SHP77 (cell line): ENCODE data around the gene TOPBP1.

Experiments used
- DNase-seq, 2 experiments: peaks; one replicate each; lab custom pipeline; 2025; lab: John Stamatoyannopoulos, UW

Gene TOPBP1

DNA sequence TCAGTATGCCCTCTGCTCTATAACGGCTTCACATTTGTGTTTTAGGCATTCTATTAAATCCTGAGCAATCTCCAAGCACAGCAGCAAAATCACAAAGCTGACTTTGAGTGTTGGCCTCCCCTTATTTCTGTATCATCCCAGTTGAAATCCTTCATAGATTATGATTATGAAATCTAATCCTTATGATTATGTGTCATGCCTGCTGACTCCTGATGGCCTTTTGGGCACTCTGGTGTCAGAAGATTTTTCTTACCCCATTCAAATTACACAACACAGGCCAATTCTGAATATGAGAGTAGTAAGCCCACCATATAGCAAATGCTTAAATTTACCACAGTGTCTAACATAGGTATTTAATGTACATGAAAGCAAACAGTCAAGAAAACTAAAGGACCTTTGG, 53.9 kb downstream of the TOPBP1 start:
- DNase-seq, result no peak

DNA sequence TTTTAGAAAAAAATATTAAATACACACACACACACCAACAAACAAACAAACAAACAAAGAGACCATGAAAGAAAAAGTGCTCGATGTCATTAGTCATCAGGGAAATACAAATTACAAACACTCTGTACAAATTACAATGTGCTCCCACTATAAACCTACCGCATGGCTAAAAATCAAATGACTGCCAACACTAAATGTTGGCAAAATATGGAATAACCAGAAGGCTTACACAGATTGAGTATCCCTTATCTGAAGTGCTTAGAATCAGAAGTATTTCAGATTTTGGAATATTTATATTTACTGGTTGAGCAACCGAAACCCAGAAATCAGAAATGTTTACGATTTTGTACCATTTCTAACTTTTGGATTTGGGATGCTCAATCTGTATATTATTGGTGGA, 54.8 kb downstream of the TOPBP1 start:
- no peak for DNase-seq

DNA sequence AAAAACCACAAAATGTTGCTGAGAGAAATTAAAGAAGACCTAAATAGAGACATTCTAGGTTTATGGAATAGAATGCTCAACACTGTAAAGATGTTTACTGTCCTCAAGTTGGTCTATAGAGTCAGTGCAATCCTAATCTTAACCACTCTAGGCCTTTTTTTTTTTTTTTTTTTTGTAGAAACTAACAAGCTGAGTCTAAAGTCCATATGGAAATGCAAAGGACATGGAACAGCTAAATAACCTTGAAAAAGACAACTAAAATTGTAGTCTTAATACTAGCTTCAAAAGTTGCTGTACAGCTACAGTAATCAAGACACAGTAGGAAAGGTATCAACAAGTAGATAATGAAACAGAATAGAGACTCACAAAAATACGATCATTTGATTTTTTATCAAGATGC, 55.4 kb downstream of the TOPBP1 start:
- no peak for DNase-seq

DNA sequence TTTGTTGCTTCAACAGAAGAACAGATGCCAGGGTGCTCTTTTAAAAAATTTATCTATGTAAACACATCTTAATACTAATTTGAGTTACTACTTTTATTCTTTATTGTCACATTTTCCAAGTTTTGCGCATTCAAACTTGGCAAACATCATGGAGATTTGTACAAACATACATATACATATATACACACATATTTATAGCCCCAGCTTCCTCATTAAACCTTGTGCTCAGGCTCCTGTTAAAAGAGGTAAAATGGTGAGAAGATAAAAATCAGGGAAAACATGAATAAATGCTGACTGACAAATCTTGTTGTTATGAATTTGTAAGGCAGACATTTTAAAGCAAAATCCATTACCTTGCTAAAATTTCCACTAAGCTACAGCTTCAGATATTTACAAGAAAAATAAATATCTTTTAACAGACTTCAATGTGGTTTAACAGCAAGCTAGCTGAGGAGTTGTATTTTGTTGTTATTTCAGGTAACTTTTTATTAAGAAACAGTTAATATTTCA, 61.1 kb downstream of the TOPBP1 start:
- DNase-seq, result no peak

DNA sequence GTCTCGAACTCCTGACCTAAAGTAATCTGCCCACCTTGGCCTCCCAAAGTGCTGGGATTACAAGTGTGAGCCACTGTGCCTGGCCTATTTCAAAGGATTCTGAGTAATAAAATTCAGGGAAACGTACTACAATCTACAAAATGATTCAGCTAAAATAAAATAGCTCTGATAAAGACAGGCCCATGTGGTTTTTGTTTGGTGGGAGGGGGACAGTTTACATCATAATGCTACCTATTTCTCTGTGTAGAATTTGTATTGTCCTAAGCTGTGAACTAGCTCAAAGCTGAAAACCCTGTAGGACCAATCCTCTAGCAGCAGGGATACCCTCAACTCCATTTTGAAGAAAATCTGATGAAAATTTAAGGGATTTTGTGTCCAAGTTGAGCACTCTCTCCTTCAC, 62.5 kb downstream of the TOPBP1 start:
- DNase-seq, result no peak

DNA sequence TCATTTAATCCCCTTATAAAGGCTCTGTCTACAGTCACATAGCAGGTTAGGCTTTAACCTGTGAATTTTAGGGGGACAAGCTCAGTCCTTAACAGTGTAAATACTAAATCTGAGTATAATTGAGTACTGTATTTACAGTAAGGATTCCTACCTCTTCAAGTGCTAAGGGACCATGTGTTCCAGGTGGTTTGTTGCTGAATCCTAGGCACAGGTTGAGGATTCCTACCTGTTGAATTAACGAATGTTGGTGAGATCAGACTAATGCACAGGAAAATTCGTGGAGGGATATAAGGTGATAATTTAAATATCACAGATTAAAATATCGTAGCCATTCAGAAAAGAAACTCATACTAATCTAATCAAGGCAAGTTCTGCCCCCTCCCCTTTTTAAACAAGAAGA, 63.3 kb downstream of the TOPBP1 start:
- no peak for DNase-seq

DNA sequence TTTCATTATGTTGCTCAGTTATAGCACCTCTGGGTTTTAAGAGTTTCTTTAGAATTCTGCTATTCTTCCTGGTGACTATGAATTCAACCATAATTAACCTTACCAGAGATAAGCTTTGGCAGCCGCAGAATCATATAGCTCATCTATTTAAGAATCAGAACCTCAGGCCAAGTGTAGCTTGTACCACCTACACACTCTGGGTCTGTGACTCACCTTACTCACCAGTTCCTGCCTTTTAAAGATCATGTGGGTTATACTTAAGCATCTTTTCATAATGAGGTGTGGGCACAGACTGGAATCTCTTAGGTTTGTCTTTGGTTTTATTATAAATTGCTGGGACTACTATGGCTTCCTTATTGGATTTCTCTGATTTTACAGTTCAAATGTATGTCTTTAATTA, 66.4 kb downstream of the TOPBP1 start:
- no peak for DNase-seq

DNA sequence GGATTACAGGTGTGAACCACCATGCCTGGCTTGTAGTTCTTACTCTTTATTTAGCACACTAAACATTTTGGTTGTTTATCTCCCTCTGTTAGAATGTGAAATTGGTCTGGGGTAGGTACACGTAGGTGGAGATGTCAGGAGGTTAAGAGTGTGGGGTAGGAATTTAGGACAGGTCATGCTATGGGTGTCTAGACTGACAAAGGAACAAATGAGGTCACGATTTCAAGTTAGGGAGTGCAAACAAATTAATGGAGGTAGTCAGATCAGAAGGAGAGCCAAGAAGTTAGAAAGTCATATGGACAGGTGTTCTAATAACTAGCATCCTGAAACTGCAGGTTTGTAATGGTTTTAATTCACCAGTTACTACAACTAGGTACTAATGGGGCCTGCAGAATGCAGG, 68.5 kb downstream of the TOPBP1 start:
- DNase-seq, result no peak

DNA sequence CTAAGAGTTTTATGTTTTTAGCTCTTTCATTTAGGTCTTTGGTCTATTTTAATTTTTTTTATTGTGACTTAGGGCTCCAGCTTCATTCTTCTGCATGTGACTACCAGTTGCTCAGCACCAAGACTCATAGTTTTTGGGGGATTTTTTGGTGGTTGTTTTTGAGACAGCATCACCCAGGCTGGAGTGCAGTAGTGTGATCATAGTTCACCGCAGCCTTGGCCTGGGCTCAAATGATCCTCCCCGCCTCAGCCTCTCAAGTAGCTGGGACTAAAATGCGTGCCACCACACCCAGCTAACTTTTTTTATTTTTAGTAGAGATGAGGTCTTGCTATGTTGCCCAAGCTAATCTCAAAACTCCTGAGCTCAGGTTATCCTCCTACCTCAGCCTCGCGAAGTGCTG, 68.9 kb downstream of the TOPBP1 start:
- DNase-seq, result no peak

DNA sequence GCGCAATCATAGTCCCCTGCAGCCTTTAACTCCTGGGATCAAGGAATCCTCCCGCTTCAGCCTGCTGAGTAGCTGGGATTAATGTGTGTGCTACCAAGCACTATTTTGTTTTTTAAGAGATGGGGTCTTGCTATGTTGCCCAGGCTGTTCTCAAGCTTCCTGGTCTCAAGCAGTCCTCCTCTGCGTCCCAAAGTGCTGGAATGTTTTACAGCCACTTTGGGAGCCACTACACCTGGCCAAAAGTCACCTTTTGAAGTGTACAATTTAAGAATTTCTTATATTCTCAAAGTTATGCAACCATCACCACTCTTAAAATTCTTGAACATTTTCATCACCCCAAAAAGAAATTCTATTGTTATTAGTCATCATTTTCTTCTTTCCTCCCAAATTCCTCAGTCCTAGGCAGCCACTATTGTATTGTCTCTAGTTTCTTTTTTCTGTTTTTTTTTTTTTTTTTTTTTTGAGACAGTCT, 70.4 kb downstream of the TOPBP1 start:
- no peak for DNase-seq

DNA sequence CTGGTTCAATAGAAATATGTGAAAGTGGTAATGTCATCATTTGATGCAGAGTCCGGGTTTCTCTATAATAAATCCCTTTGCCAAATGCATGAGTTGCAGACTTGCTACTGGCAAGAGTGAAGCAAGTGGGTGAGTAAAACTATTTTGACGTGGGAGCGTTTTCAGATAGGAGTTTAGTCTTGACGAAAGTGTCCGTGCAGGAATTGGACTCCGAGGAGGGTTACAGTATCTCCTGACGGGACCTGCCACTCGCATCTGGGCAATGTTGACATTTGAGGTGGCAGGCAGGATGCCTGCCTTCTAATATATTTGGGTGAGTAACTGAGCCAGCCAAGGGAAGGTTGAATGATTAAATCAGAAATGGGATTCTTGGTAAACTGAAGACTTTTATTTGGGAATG, 72.2 kb downstream of the TOPBP1 start:
- DNase-seq, result no peak

DNA sequence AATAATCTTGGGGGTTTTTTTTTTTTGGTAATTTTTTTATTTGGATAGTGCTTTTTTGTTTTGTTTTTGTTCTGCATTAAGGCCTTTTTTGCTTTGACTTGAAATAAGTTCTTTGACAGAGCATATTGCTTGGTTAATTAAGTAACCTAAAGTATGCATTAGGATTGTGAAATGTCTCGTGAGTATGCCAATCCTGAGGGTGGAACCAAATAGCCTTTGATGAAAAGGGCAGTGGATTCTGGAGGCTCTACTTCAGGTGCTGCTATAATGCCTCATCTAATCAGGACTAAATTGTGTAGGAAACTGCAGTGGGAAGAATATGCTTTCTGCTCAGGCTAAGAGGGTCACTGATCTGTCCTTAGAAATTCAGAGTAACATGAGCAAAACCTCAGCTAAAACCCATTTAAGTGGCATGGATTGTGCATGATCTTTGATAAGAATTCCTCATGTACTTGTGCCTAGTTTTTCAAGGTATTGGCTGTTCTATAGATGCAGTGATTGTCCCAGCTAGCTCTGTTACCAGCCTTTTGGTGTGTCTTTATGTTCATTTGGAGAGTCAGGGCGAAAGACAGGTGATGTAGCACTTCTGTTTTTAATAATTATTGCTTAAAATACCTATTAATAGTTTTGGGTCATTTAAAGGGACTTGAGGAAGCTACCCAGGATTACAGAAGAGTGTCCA, 72.8 kb downstream of the TOPBP1 start:
- no peak for DNase-seq

DNA sequence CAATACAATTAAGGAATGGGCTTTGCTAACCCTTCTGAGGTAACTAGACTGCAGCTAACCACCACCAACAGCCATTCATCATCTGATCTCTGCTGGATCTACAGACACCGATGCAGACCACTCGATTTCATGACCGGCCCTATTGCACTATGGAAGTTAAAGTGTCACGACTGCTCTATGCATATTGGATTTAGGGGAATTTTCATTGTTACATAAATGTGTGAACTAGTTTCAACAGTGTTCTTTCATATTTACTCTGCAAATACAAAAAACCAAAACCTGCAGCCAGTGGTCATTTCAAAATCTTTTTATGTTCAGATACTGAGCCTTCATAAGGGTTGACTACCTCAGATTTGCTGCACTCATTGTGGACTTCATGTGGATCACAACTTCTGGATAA, 73.7 kb downstream of the TOPBP1 start:
- DNase-seq, result no peak

DNA sequence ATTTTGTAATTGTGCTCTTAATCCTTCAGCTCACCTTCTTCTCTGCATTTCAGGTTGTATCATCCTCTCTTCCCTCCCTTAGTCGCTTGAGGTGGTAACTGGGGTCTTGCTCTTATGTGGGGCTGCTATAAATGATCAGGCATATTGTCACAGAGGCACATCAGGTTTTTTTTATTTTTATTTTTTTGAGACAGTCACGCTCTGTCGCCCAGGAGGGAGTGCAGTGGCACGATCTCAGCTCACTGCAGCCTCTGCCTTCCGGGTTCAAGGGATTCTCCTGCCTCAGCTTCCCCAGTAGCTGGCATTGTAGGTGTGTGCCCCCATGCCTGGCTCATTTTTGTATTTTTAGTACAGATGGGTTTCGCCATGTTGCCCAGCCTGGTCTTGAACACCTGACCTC, 78.3 kb downstream of the TOPBP1 start:
- DNase-seq, result no peak

DNA sequence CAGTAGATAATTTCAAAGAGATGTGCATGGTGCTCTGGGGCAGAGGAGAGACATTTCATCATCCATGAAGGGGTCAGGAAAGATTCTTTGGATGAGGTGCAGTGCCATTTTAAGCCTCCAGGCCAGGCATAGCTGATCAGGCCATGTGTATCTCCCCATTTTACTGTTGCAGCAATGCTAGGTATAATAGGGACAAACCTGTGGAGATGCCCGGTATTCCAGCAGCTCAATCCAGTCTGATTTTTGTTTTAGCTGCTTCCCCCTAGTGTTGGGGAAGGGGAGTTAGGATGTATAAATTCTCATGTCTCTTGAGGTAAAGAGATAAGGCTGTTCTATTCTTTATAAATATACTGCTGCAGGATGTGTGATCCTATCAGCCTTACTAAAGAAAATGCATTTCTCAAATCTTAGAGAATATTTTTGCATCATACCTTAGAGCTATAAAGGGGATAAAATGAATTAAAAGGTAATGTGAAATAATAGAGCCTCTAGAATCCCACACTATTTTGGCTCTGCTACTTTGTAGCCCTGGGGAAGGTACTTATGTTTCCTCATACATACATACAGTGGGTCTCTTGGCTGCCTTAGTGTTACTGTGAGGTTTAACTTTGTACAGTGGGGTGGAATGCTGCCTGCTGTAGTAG, 83.1 kb downstream of the TOPBP1 start:
- no peak for DNase-seq

DNA sequence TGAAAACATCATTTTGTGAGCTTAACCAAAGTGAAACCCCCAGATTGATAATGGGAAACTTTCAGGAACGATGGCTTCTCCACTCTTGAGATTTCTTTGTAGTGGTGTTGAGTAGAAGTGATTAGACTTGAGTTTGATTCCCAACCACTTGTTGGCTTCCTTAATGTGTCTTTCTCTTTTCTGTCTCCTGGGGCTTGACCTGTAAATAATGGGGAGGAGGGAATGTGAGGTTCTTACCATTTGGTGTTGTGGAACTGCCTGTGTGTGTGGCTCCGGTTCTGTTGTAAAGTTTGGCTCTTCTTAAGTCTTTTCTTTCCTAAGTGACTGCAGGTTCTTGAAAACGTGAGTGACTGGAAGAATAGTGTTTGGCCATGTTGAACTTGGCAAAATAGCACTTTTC, 85.6 kb downstream of the TOPBP1 start:
- DNase-seq, result no peak

DNA sequence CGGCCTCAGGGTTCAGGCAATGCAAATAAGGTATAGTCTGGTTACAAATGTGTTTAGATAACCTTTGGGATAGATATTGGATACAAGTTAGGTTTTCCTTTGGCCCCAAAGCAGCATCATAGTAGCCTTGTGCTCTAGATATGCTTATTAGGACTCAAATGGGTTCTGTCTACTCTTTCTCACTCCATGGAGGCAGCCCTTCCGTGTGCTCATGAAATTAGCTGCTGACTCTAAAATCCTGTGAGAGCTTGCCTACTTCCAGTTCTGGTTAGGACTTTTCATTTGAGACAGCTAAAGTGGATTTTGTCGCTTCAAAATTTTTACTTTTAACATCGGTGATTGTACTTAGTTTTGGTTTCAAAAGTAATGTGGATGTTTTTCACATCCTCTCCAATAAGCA, 86.7 kb downstream of the TOPBP1 start:
- DNase-seq, result no peak

DNA sequence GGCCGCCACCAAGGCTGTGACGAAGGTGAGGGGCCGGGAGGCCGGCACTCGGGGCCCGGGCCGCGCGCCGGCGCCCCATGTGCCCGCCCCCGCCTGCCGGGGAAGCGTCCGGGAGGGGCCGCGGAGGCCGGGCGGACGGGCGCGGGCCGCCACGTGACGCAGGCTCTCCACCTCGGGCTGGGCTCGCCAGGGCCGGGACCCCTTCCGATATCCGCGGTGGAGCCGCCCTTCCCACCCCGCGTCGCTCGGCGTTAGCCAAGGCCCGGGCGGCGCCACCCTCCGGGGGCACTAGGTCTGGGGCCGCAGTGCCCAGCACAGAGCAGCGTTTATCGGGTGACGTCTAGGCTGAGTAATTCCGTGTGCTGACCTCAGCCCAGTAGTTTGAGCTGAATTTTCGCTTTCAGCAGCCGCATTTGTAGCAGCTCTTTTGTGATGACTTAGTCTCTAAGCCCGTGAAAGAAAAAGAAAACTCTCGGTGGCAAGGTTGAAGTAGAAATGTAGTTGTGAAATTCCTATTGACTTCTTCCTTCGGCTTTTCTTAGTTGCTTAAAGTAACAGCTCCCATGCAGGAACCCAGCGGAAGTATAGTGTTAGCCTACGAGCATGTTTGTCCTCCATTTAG, 87.4 kb downstream of the TOPBP1 start:
- DNase-seq, result no peak

DNA sequence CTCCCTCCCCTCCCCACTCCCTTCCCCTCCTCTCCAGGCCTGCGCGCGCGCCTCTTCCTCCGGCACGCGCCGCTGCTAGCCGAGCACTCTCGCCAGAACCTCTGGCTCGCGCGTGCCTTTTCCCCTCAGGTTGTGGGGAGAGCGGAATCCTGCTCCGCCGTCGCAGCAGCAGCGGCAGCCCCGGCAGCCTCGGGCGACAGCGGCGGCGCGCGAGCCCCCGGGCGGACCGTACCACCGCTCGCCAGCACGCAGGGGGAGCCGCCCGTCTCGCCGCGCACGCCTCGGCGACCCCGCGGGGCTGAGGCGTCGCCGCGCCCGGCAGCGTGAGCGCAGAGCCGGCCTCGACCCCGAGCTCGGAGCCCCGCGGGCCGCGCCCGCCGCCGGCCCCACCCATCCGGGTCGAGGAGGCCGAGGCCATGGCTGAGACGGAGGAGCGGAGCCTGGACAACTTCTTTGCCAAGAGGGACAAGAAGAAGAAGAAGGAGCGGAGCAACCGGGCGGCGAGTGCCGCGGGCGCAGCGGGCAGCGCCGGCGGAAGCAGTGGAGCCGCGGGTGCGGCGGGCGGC, 88.0 kb downstream of the TOPBP1 start, which contains the start of gene CDV3:
CDV3 (plus strand) TSS at position 58 of the 566 bp plus-strand sequence; CDS start at position 417, 359 bp downstream.
- no peak for DNase-seq

DNA sequence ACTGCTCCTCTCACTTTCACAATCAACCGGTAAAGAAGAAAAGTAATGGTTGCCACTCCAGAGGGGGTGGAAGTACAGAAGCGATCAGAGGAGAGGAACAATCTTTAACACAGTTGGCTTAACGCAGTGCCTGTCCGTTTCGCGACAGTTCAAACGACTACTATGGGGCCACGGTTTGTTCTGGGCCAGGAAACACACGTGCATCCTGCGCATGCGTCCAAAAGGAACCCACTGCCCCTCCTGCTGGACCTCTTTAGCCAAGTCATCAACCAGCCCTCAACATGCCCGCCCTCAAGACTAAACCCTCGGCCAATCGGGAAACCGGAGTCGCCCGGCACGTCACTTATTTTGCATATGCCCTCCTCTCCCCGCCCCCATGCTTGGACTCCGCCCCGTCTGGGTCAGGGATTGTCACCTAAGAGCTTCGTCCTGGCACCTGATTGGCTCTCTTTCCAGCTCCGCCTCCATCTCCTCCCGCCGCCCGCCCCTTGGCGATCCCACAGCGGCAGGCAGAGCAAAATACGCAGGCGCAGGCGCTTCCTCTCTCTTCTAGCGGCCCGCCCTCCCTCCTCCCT, 88.6 kb downstream of the TOPBP1 start:
- DNase-seq, result no peak

DNA sequence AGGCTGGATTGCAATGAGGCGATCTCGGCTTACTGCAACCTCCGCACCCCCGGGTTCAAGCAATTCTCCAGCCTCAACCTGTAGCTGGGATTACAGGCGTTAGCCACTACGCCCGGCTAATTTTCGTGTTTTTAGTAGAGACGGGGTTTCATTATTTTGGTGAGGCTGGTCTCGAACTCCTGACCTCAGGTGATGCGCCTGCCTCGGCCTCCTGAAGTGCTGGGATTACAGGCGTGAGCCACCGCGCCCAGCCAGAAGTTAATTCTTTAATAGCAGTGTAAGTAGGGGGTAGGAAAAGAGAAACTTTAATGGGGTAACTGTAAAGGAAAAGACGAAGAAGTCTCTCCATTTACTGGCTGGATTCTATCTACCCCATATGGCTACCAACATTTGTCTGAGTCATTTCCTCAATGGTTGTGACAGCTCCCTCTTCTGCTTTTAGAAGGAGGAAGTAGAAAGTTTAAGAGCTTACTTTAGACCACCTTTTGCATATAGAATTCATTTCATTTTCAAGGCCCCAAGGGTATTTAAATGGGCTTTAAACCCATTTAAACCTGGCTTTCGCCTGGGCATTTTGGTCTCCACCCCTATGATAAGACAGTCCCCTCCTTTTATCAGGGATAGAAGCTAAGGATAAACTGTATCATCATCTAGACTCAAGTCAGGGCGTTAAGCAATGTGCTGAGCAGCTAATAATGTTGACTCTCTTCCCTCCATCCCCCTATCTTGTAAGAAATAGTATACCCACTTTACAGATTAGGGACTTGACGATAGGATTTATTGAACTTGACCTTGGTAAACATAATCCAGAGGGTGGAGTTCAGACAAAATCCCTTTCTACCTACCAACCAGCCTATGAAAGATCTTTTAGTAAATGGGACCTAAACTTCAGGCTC, 89.3 kb downstream of the TOPBP1 start:
- DNase-seq, result no peak
